HUES64 (cell line): ENCODE data around the gene SLC38A3.
"Not testable (repeated sequence)": the region's sequence is repeated elsewhere in the genome, so short reads cannot be mapped to it uniquely, and the experiment has no call there.

Source experiments
- H3K27ac ChIP-seq: 2 replicates; pipeline ENCODE4 v1.7.0; 2013; ENCODE audit warnings: low read depth, low read length, inconsistent platforms
- H3K27me3 ChIP-seq: 2 replicates; pipeline ENCODE4 v1.6.1; 2013; ENCODE audit warnings: mild to moderate bottlenecking, low read length; ENCODE audit not compliant: insufficient read depth
- H3K36me3 ChIP-seq: 2 replicates; pipeline ENCODE4 v1.6.1; 2013; ENCODE audit warnings: mild to moderate bottlenecking, low read length; ENCODE audit not compliant: insufficient read depth
- H3K4me1 ChIP-seq: 2 replicates; pipeline ENCODE4 v1.6.1; 2013; ENCODE audit warnings: mild to moderate bottlenecking, low read length, moderate library complexity; ENCODE audit not compliant: insufficient read depth
- H3K4me3 ChIP-seq: 2 replicates; pipeline ENCODE4 v1.5.1; 2013; ENCODE audit warnings: mild to moderate bottlenecking, low read length, moderate library complexity
- H3K9ac ChIP-seq: 2 replicates; pipeline ENCODE4 v1.6.1; 2013; ENCODE audit warnings: mild to moderate bottlenecking, low read depth, low read length
- H3K9me3 ChIP-seq: 2 replicates; pipeline ENCODE4 v1.6.1; 2013; ENCODE audit warnings: low read depth, low read length; ENCODE audit not compliant: insufficient read depth
- WGBS: fragments of 150-250, 120-280 bp; methylation state at CpG from one replicate; pipeline ENCODE4 v1.1.7; 2013; ENCODE audit warnings: missing lambda C conversion rate; 5-methylcytosine and 5-hydroxymethylcytosine counted together

SLC38A3 gene

GRCh38 chr3:50203809-50204803, 965 bp upstream of the SLC38A3 start:
- no peak overlapping the region for H3K4me3 ChIP-seq
- H3K27me3 ChIP-seq: peaks cover 37% of the 10 kb centered on the region
- H3K36me3 ChIP-seq: no peaks in the 10 kb centered on the region
- H3K27ac ChIP-seq: no peak overlapping the region
- H3K9ac ChIP-seq: no peak overlapping the region
- WGBS: 81% methylated on average over 12 of the region's 12 CpGs
- H3K9me3 ChIP-seq: no peaks in the 10 kb centered on the region
- peaks cover 5% of the 10 kb centered on the region; the same call in 1 of the 2 replicates for H3K4me1 ChIP-seq

GRCh38 chr3:50205413-50206276, 574 bp downstream of the SLC38A3 start:
- Histone ChIP-seq H3K4me3 (peak overlapping the region; percentile 66), H3K9ac (no peak overlapping the region), H3K4me1 (peaks cover 5% of the 10 kb centered on the region; the same call in 1 of the 2 replicates), H3K27ac (no peak overlapping the region), H3K9me3 (no peaks in the 10 kb centered on the region), H3K36me3 (no peaks in the 10 kb centered on the region), H3K27me3 (peaks cover 37% of the 10 kb centered on the region)
- WGBS: 2% methylated on average over 67 of the region's 67 CpGs

DNA sequence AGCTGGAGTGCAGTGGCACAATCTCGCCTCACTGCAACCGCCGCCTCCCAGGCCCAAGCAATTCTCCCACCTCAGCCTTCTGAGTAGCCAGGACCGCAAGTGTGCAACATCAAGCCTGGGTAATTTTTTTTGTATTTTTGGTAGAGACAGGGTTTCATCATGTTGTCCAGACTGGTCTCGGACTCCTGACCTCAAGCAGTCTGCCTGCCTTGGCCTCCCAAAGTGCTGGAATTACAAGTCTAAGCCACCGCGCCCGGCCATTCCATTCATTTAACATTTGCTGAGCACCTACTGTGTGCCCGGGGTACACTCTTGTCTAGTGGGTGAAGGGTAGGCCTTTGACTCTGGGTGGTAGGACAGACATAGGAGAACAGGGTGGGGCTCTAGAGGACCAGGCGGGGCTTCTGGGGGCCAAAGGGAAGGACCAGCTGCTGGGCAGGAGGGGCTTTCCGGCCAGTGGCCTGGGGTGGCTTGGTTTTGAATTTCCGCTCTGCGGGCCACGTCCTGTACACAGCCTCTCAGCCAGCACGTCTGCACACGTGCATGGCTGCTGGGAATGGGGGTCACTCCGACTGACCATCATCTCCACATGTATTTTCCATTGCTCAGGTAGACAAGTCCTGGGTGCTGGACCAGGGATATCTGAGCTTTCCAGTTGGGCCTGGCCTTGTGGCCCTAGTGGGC, 2.4 kb downstream of the SLC38A3 start:
- H3K27ac ChIP-seq: no peak overlapping the region
- H3K9me3 ChIP-seq: no peaks in the 10 kb centered on the region
- whole genome bisulfite sequencing: 95% methylated on average over 17 of the region's 17 CpGs
- peaks cover 5% of the 10 kb centered on the region for H3K4me1 ChIP-seq
- no peak overlapping the region for H3K4me3 ChIP-seq
- no peak overlapping the region for H3K9ac ChIP-seq
- no peaks in the 10 kb centered on the region for H3K36me3 ChIP-seq
- peaks cover 37% of the 10 kb centered on the region for H3K27me3 ChIP-seq

DNA sequence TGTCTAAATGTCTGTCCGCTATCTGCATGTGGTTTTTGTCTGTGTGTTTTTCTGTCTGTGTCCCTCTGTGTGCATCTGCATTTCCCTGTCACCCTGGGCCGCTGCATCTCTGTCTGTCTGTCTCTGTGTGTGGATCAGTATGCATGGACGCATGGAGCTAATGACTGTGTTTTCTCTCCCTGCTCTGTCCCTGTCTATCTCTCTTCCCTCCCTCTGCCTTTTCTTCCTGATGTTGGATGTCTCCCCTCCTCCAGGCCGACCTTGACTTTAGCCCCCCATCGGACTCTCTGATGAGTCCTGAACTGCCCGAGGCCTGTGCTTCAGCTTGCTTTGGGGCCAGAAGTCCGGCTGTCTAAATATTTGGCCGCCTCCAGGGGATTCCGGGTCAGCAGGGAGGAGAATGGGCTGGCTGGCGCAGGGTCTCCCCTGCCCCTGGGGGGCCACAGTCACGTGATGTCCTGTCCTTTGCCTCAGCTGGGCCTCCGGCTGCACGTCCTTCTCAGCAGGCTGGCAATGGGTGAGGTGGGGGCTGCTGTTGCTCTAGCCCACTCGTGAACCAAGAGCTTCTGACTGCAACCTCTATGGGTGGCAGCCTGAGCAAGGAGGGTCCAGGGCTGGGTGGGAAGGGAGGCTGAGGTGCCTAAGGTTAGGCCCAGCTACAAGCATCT, 3.7 kb downstream of the SLC38A3 start:
- peaks cover 31% of the 10 kb centered on the region for H3K27me3 ChIP-seq
- no peaks in the 10 kb centered on the region; the same call in none of the 2 replicates for H3K4me1 ChIP-seq
- no peak overlapping the region for H3K4me3 ChIP-seq
- no peaks in the 10 kb centered on the region for H3K9me3 ChIP-seq
- H3K36me3 ChIP-seq: no peaks in the 10 kb centered on the region
- no peak overlapping the region for H3K9ac ChIP-seq
- no peak overlapping the region for H3K27ac ChIP-seq
- WGBS: 80% methylated on average over 14 of the region's 14 CpGs

- Histone ChIP-seq H3K4me1 (no peaks in the 10 kb centered on the region; the same call in none of the 2 replicates), H3K27me3 (peaks cover 21% of the 10 kb centered on the region), H3K9ac (no peak overlapping the region), H3K27ac (no peak overlapping the region), H3K4me3 (no peak overlapping the region), H3K9me3 (no peaks in the 10 kb centered on the region), H3K36me3 (no peaks in the 10 kb centered on the region)
- 93% methylated on average over 5 of the region's 5 CpGs for WGBS
Observed at GRCh38 chr3:50210176-50210509, 5.1 kb downstream of the SLC38A3 start.

GRCh38 chr3:50210510-50211367, 5.7 kb downstream of the SLC38A3 start:
- no peaks in the 10 kb centered on the region for H3K9me3 ChIP-seq
- no peak overlapping the region for H3K9ac ChIP-seq
- no peak overlapping the region for H3K4me3 ChIP-seq
- no peak overlapping the region; the same call in 1 of the 2 replicates for H3K27ac ChIP-seq
- H3K4me1 ChIP-seq: no peaks in the 10 kb centered on the region; the same call in none of the 2 replicates
- WGBS: 72% methylated on average over 13 of the region's 13 CpGs
- H3K27me3 ChIP-seq: peaks cover 15% of the 10 kb centered on the region
- H3K36me3 ChIP-seq: no peaks in the 10 kb centered on the region

- not testable (repeated sequence) for H3K4me1 ChIP-seq, H3K27ac ChIP-seq, H3K27me3 ChIP-seq, H3K4me3 ChIP-seq, H3K9ac ChIP-seq, H3K36me3 ChIP-seq, H3K9me3 ChIP-seq
- 84% methylated on average over 4 of the region's 5 CpGs for WGBS
Observed at GRCh38 chr3:50211368-50211717, 6.3 kb downstream of the SLC38A3 start.

GRCh38 chr3:50211930-50212329, 6.9 kb downstream of the SLC38A3 start:
- H3K9ac ChIP-seq: no peak overlapping the region
- 91% methylated on average over 2 of the region's 2 CpGs for WGBS
- H3K36me3 ChIP-seq: no peaks in the 10 kb centered on the region
- H3K9me3 ChIP-seq: no peaks in the 10 kb centered on the region
- H3K27me3 ChIP-seq: peaks cover 3% of the 10 kb centered on the region
- no peak overlapping the region for H3K27ac ChIP-seq
- no peak overlapping the region for H3K4me3 ChIP-seq
- no peaks in the 10 kb centered on the region; the same call in 1 of the 2 replicates for H3K4me1 ChIP-seq

GRCh38 chr3:50212502-50212901, 7.4 kb downstream of the SLC38A3 start:
- Histone ChIP-seq H3K9me3 (no peaks in the 10 kb centered on the region), H3K4me1 (no peaks in the 10 kb centered on the region; the same call in 1 of the 2 replicates), H3K4me3 (no peak overlapping the region), H3K27ac (no peak overlapping the region), H3K36me3 (no peaks in the 10 kb centered on the region), H3K9ac (no peak overlapping the region), H3K27me3 (no peaks in the 10 kb centered on the region)
- WGBS: 80% methylated on average over 4 of the region's 4 CpGs

- H3K9me3 ChIP-seq: no peaks in the 10 kb centered on the region
- H3K4me1 ChIP-seq: no peaks in the 10 kb centered on the region; the same call in 1 of the 2 replicates
- WGBS: 95% methylated on average over 3 of the region's 3 CpGs
- no peak overlapping the region for H3K27ac ChIP-seq
- H3K9ac ChIP-seq: no peak overlapping the region
- H3K36me3 ChIP-seq: no peaks in the 10 kb centered on the region
- no peaks in the 10 kb centered on the region for H3K27me3 ChIP-seq
- no peak overlapping the region for H3K4me3 ChIP-seq
Observed at GRCh38 chr3:50212971-50213370, 7.9 kb downstream of the SLC38A3 start.
